Heart left ventricle (tissue), 16 donors: ENCODE results near the gene HHIPL1. TPM values are rescaled to one million over a fixed set of nuclear protein-coding genes. Genes with fewer than 3 reads are reported as not detected.
A peak's percentile ranks its signal among the peaks of the same experiment; 100 is the strongest.

Experiments used
- ATAC-seq, 4 donors: fragments of 200-7000 bp; cut with Tn5 transposase; one replicate each; pipeline ENCODE4 v1.9.1; 2020 to 2022; ENCODE audit warnings: moderate library complexity in 4 of 4, mild to moderate bottlenecking in 3 of 4, moderate number of reproducible peaks in 1 of 4
- DNase-seq, 5 donors: peaks; one replicate each; pipeline ENCODE4 v3.0.0-alpha.2; 2020
- H3K27ac ChIP-seq, 12 donors: fragments of 200-600 bp; sonication (generic) in 4 of 12; one replicate each; pipeline versions ENCODE4 v1.5.0 to v1.8.0; 2016 to 2022; ENCODE audit warnings: mild to moderate bottlenecking in 2 of 12
- H3K27me3 ChIP-seq, 9 donors: fragments of 200-600 bp; sonication (generic) in 2 of 9; one replicate each; pipeline versions ENCODE4 v1.5.1 to v1.8.0; 2016 to 2022; ENCODE audit warnings: mild to moderate bottlenecking in 3 of 9
- H3K36me3 ChIP-seq, 9 donors: fragments of 200-600 bp; sonication (generic) in 2 of 9; one replicate each; pipeline versions ENCODE4 v1.5.0 to v1.8.0; 2018 to 2022; ENCODE audit warnings: mild to moderate bottlenecking in 2 of 9
- H3K4me1 ChIP-seq, 12 donors: fragments of 200-600 bp; sonication (generic) in 4 of 12; one replicate each; pipeline versions ENCODE4 v1.5.0 to v1.8.0; 2016 to 2022; ENCODE audit warnings: mild to moderate bottlenecking in 3 of 12
- H3K4me3 ChIP-seq, 12 donors: fragments of 200-600 bp; sonication (generic) in 4 of 12; one replicate each; pipeline versions ENCODE4 v1.5.0 to v1.8.0; 2017 to 2022; ENCODE audit warnings: mild to moderate bottlenecking in 9 of 12, moderate library complexity in 4 of 12
- H3K9me3 ChIP-seq, 12 donors: fragments of 200-600 bp; sonication (generic) in 4 of 12; one replicate each; pipeline versions ENCODE4 v1.5.0 to v1.8.0; 2016 to 2022; ENCODE audit warnings: mild to moderate bottlenecking in 1 of 12
- CTCF ChIP-seq, 12 donors: fragments of 200-600 bp; sonication (generic) in 4 of 12; IDR thresholded peaks; one replicate each; pipeline versions ENCODE4 v1.5.0 to v1.8.0; 2018 to 2022; ENCODE audit warnings: antibody characterized with exemption in 12 of 12, mild to moderate bottlenecking in 5 of 12
- POLR2A ChIP-seq, 2 donors: fragments of 450-650 bp; IDR thresholded peaks; one replicate each; pipeline ENCODE4 v1.6.1; 2017; ENCODE audit warnings: antibody characterized with exemption in 2 of 2, mild to moderate bottlenecking in 2 of 2, moderate library complexity in 2 of 2
- WGBS, 4 donors: extraction: QIAGEN DNeasy Blood & Tissue Kit in 2 of 4; methylation state at CpG; one replicate each; pipeline versions ENCODE4 v1.1.5 to v1.1.7; 2013 to 2018; 5-methylcytosine and 5-hydroxymethylcytosine counted together
- intact Hi-C, 10 donors: fragments of 100-400 bp; cut with DNase I; formaldehyde crosslinking; loops; one replicate each; pipeline versions ENCODE4 v1.11.1 to v1.14.2; 2022
- polyA plus RNA-seq, 2 donors: library from polyadenylated mRNA; stranded (reverse); fragments of 200-250 nt; gene quantifications; one replicate each; pipeline ENCODE4 v1.2.3, GENCODE V29; 2013
- total RNA-seq, 9 donors: library from RNA; depleted of rRNA in 2 of 9; stranded (reverse); fragments of >200 nt in 2 of 9; fragmentation: NEBNext Ultra II Directional in 3 of 9; extraction: Animal tissue kit (Norgen Biotek cat#: 25700) in 3 of 9; gene quantifications; one replicate each; pipeline versions ENCODE4 v1.1.0 to v1.2.4, GENCODE V29; 2016 to 2023
- donor health status: ischemic (EF 13 %, LVEDD 7.1; RV severe dilation, severe dysfunction).
- donor health status: healthy with polysubstance abuse.
- donor health status: DM: no; HTN: yes; CAD: no.
- donor health status: DM: no; HTN: no; CAD: no.
- donor health status: ischemic (EF 25% LVEDD 6.9; RV normal size, moderate dysfunction).
- donor health status: ischemic (EF 25% LVEDD 5.7; RV mildly dilated, moderate dysfunction).
- donor health status: healthy.
- donor health status: DM: yes; HTN: yes; CAD: no.
- donor health status: ischemic (EF 35%, LVEDD 5.7; RV mildly dilated, moderate dysfunction).
- donor health status: nonischemic (EF 11% LVEDD 7.7; RV severe dilation, severe dysfunction).
- donor health status: DM: yes; HTN: yes; CAD: no.
- donor health status: PGD.
- donor health status: ischemic (EF 29% LVEDD 5.4; RV normal size, mild dysfunction).
- donor health status: nonischemic (EF 23%, LVEDD 6.1; RV moderate dilation, normal function).

HHIPL1 gene
- total and polyA plus RNA-seq, 11 donors: 0.34 to 3.1 (median 1.1) TPM

- no peak overlapping the region for H3K27ac ChIP-seq
- no peaks in the 10 kb centered on the region for H3K36me3 ChIP-seq
- WGBS, 4 donors: 87 to 93% (median 91%) methylated on average over 8 to 16 of the region's 16 CpGs
- peaks cover 0 to 7% (median 0%) of the 10 kb centered on the region in 9 donors for H3K27me3 ChIP-seq
- no peak overlapping the region for H3K4me3 ChIP-seq
- H3K4me1 ChIP-seq: peaks cover 0 to 39% (median 18%) of the 10 kb centered on the region in 12 donors
- no peak for ATAC-seq
- DNase-seq: peak in 3 of 5 donors; percentile 14 to 52 (median 22)
- TF ChIP-seq POLR2A (IDR thresholded peaks at IDR 0.05): no peak
- no peak for TF ChIP-seq CTCF (IDR thresholded peaks at IDR 0.05)
- intact Hi-C loops: loop anchor here in 1 of 10 donors (5.0 kb wide), 1 partner anchor 46 kb away; the partner anchor contains the start of gene CYP46A1
- no peaks in the 10 kb centered on the region for H3K9me3 ChIP-seq
These were observed 83.4 kb downstream of the HHIPL1 start for GRCh38 chr14:99728231-99728920.

GRCh38 chr14:99728981-99729451 lies 84.1 kb downstream of the HHIPL1 start:
- Histone ChIP-seq H3K9me3 (no peaks in the 10 kb centered on the region), H3K4me1 (peaks cover 0 to 45% (median 21%) of the 10 kb centered on the region in 12 donors), H3K4me3 (no peak overlapping the region), H3K36me3 (no peaks in the 10 kb centered on the region), H3K27me3 (peaks cover 0 to 7% (median 0%) of the 10 kb centered on the region in 9 donors), H3K27ac (no peak overlapping the region)
- DNase-seq (peak in 1 of 5 donors; percentile 10), ATAC-seq (no peak)
- WGBS, 4 donors: 76 to 77% (median 76%) methylated on average over 3 to 4 of the region's 4 CpGs
- TF ChIP-seq CTCF (IDR thresholded peaks at IDR 0.05) (no peak), POLR2A (IDR thresholded peaks at IDR 0.05) (no peak)
- intact Hi-C loops: loop anchor here in 1 of 10 donors (5.0 kb wide), 1 partner anchor 47 kb away; the partner anchor contains the start of gene CYP46A1

Other genes with a start within 250 kb of the HHIPL1 start
- gene SETD3, start 164.3 kb upstream of the HHIPL1 start, total RNA-seq: 100 to 1,000 TPM in 4 of 9 donors, 10 to 100 TPM in 5; 80.1 to 130 (median 99.4) TPM
- 10 to 100 TPM; 49.7 to 81.7 TPM for gene SETD3, start 164.3 kb upstream of the HHIPL1 start, polyA plus RNA-seq
- gene CCNK, start 163.7 kb upstream of the HHIPL1 start, total RNA-seq: 10 to 100 TPM; 11.8 to 35.3 (median 30.2) TPM
- gene CCNK, start 163.7 kb upstream of the HHIPL1 start, polyA plus RNA-seq: 10 to 100 TPM in 1 of 2 donors, 1 to 10 TPM in 1; 9.1 to 20.6 TPM
- 10 to 100 TPM; 22.5 to 45.4 (median 29.2) TPM for gene CCDC85C, start 40.9 kb upstream of the HHIPL1 start, total RNA-seq
- gene CCDC85C, start 40.9 kb upstream of the HHIPL1 start, polyA plus RNA-seq: 10 to 100 TPM; 29.7 to 43.5 TPM
- gene CYP46A1, start 39.2 kb downstream of the HHIPL1 start, total RNA-seq: 1 to 10 TPM; 2.3 to 8.0 (median 3.5) TPM
- gene CYP46A1, start 39.2 kb downstream of the HHIPL1 start, polyA plus RNA-seq: 1 to 10 TPM; 1.5 to 2.6 TPM
- 10 to 100 TPM; 26.4 to 49.7 (median 41.5) TPM for gene EML1, start 148.3 kb downstream of the HHIPL1 start, total RNA-seq
- 10 to 100 TPM in 1 of 2 donors, 1 to 10 TPM in 1; 7.4 to 18.2 TPM for gene EML1, start 148.3 kb downstream of the HHIPL1 start, polyA plus RNA-seq